Pancreas (tissue), 10 donors: ENCODE results near the gene FLVCR1. TPM values are rescaled to one million over a fixed set of nuclear protein-coding genes. Genes with fewer than 3 reads are reported as not detected.
"Not testable (repeated sequence)": the region's sequence is repeated elsewhere in the genome, so short reads cannot be mapped to it uniquely, and the experiment has no call there.

Source experiments
- ATAC-seq, 4 donors: fragments of 200-7000 bp; cut with Tn5 transposase; one replicate each; pipeline versions ENCODE4 v1.8.0 to v1.9.1; 2020; ENCODE audit warnings: mild to moderate bottlenecking in 4 of 4, moderate library complexity in 4 of 4
- DNase-seq, 6 donors: peaks; one replicate each; pipeline ENCODE4 v3.0.0-alpha.2; 2020
- FAIRE-seq: peaks from 2 replicates; lab custom pipeline; 2012; peaks lifted over from hg19 to GRCh38; lab: Jason Lieb, UNC
- H3K27ac ChIP-seq, 4 donors: fragments of 200-600 bp; sonication (generic); 1 replicate in 3 of 4; 2 replicates in 1 of 4; pipeline versions ENCODE4 v1.5.0 to v1.8.0; 2020
- H3K27me3 ChIP-seq, 4 donors: fragments of 200-600 bp; one replicate each; pipeline ENCODE4 v1.8.0; 2021
- H3K36me3 ChIP-seq, 3 donors: fragments of 200-600 bp; sonication (generic) in 1 of 3; one replicate each; pipeline versions ENCODE4 v1.5.0 to v1.8.0; 2020 to 2021
- H3K4me1 ChIP-seq, 3 donors: fragments of 200-600 bp; one replicate each; pipeline ENCODE4 v1.8.0; 2021
- H3K4me3 ChIP-seq, 4 donors: fragments of 200-600 bp; sonication (generic) in 2 of 4; one replicate each; pipeline versions ENCODE4 v1.5.0 to v1.8.0; 2020 to 2021
- H3K9me3 ChIP-seq, 4 donors: fragments of 200-600 bp; one replicate each; pipeline ENCODE4 v1.8.0; 2021
- WGBS, 2 donors: extraction: QIAGEN DNeasy Blood & Tissue Kit; methylation state at CpG; one replicate each; pipeline ENCODE4 v1.1.7; 2013; 5-methylcytosine and 5-hydroxymethylcytosine counted together
- intact Hi-C, 3 donors: fragments of 100-400 bp; cut with DNase I; formaldehyde crosslinking; loops; one replicate each; pipeline versions ENCODE4 v1.11.1 to v1.14.2; 2022
- polyA plus RNA-seq, 2 donors: library from polyadenylated mRNA; stranded (reverse); fragments of 200-250 nt; gene quantifications; one replicate each; pipeline ENCODE4 v1.2.3, GENCODE V29; 2013
- total RNA-seq, 6 donors: library from RNA; stranded (reverse); fragmentation: NEBNext Ultra II Directional in 4 of 6; extraction: Animal tissue kit (Norgen Biotek cat#: 25700) in 4 of 6; gene quantifications; one replicate each; pipeline versions ENCODE4 v1.2.1 to v1.2.4, GENCODE V29; 2021 to 2023
- TF ChIP-seq, protein P1 (sequence below), 4 donors: fragments of 200-600 bp; sonication (generic) in 3 of 4; IDR thresholded peaks; one replicate each; pipeline versions ENCODE4 v1.5.0 to v1.8.0; 2021; ENCODE audit warnings: antibody characterized with exemption in 4 of 4
- donor health status: healthy with polysubstance abuse.
- donor health status: DM: no; HTN: no; CAD: no; lungs with moderate emphysema.
- donor health status: DM: no; HTN: no; CAD: no.
- donor health status: control.
- donor health status: control.
- donor health status: Bipolar disorder and iron deficiency.
- donor health status: DM: yes; HTN: yes; CAD: no.
- donor health status: DM: no; HTN: no; CAD: no.
- donor health status: DM: no; HTN: no; CAD: no.
- donor health status: DM: yes; HTN: yes; CAD: no.

The FLVCR1 gene
- total and polyA plus RNA-seq, 8 donors = 1.4 to 5.6 (median 3.5) TPM

DNA sequence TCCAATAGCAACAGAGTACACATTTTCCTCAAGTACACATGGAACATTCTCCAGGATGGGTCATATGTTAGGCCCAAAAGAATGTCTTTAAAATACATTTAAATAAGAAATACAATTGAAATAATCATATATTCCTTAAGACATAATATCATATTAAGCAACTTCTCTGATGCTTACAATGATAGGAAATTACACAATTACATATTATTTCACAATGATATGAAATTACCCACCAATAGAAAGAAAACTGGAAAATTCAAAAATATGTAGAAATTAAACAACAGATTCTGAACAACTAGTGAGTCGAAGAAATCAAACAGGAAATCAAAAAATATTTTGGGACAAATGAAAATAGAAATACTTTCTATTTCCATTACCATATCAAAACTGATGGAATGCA, 45.6 kb downstream of the FLVCR1 start:
- DNase-seq = no peak
- H3K4me3 ChIP-seq = no peak overlapping the region
- H3K27me3 ChIP-seq = no peaks in the 10 kb centered on the region
- H3K4me1 ChIP-seq = no peaks in the 10 kb centered on the region
- TF ChIP-seq, protein P1, sequence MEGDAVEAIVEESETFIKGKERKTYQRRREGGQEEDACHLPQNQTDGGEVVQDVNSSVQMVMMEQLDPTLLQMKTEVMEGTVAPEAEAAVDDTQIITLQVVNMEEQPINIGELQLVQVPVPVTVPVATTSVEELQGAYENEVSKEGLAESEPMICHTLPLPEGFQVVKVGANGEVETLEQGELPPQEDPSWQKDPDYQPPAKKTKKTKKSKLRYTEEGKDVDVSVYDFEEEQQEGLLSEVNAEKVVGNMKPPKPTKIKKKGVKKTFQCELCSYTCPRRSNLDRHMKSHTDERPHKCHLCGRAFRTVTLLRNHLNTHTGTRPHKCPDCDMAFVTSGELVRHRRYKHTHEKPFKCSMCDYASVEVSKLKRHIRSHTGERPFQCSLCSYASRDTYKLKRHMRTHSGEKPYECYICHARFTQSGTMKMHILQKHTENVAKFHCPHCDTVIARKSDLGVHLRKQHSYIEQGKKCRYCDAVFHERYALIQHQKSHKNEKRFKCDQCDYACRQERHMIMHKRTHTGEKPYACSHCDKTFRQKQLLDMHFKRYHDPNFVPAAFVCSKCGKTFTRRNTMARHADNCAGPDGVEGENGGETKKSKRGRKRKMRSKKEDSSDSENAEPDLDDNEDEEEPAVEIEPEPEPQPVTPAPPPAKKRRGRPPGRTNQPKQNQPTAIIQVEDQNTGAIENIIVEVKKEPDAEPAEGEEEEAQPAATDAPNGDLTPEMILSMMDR (IDR thresholded peaks at IDR 0.05) = no peak
- H3K36me3 ChIP-seq = peaks cover 0 to 5% (median 0%) of the 10 kb centered on the region in 3 donors
- no peak for ATAC-seq
- WGBS, 2 donors = 92 to 98% methylated on average over 1 of the region's 1 CpG
- peaks cover 0 to 4% (median 0%) of the 10 kb centered on the region in 4 donors for H3K9me3 ChIP-seq
- peak; percentile 39 for FAIRE-seq
- H3K27ac ChIP-seq = no peak overlapping the region
- intact Hi-C loops = no loop called here

GRCh38 chr1:212908071-212908470, 50.0 kb downstream of the FLVCR1 start:
- H3K9me3 ChIP-seq, H3K27me3 ChIP-seq, H3K4me1 ChIP-seq, ATAC-seq, H3K27ac ChIP-seq, H3K36me3 ChIP-seq, DNase-seq, FAIRE-seq, H3K4me3 ChIP-seq, intact Hi-C loops: not testable (repeated sequence)
- WGBS, 2 donors = 47% methylated on average over 12 of the region's 12 CpGs

DNA sequence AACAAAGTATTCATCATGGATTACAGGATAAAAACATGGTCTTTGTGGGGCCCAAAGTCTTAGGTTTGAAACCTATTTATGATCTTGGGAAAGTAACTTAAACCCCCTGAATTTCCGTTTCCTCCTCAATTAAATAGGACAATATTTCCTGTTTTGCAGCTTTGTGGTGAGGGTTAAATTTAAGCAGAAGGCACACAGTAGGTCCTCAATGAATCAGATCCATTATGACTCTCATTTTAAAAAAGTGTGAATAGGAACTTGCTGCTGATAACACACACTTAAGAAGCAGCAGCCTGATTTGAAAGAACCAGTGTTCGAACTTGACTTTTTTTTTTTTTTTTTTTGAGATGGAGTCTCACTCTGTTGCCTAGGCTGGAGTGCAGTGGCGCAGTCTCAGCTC, 50.9 kb downstream of the FLVCR1 start:
- no peaks in the 10 kb centered on the region for H3K27me3 ChIP-seq
- no peaks in the 10 kb centered on the region for H3K9me3 ChIP-seq
- no peaks in the 10 kb centered on the region for H3K36me3 ChIP-seq
- intact Hi-C loops = no loop called here
- ATAC-seq = no peak
- WGBS, 2 donors = 83 to 97% methylated on average over 2 of the region's 3 CpGs
- no peak for DNase-seq
- H3K27ac ChIP-seq = no peak overlapping the region
- TF ChIP-seq, protein P1 (IDR thresholded peaks at IDR 0.05) = no peak
- H3K4me3 ChIP-seq = no peak overlapping the region
- FAIRE-seq = no peak
- H3K4me1 ChIP-seq = no peaks in the 10 kb centered on the region

- 93% methylated on average over 3 of the region's 3 CpGs for WGBS, 2 donors
- H3K27ac ChIP-seq = no peak overlapping the region
Measured at GRCh38 chr1:212909652-212910063, 51.6 kb downstream of the FLVCR1 start.

GRCh38 chr1:212910213-212910612, 52.1 kb downstream of the FLVCR1 start:
- DNase-seq, FAIRE-seq, H3K36me3 ChIP-seq, H3K4me3 ChIP-seq, ATAC-seq, H3K4me1 ChIP-seq, H3K27me3 ChIP-seq, H3K9me3 ChIP-seq, intact Hi-C loops, H3K27ac ChIP-seq: not testable (repeated sequence)
- 69 to 70% methylated on average over 8 of the region's 10 CpGs for WGBS, 2 donors

More at GRCh38 chr1:212909652-212910063, 51.6 kb downstream of the FLVCR1 start:
- TF ChIP-seq, protein P1 (IDR thresholded peaks at IDR 0.05) = no peak
- H3K36me3 ChIP-seq = no peaks in the 10 kb centered on the region
- no peak overlapping the region for H3K4me3 ChIP-seq
- no peaks in the 10 kb centered on the region for H3K27me3 ChIP-seq
- DNase-seq = no peak
- FAIRE-seq = no peak
- intact Hi-C loops = no loop called here
- no peaks in the 10 kb centered on the region for H3K9me3 ChIP-seq
- H3K4me1 ChIP-seq = no peaks in the 10 kb centered on the region
- no peak for ATAC-seq

DNA sequence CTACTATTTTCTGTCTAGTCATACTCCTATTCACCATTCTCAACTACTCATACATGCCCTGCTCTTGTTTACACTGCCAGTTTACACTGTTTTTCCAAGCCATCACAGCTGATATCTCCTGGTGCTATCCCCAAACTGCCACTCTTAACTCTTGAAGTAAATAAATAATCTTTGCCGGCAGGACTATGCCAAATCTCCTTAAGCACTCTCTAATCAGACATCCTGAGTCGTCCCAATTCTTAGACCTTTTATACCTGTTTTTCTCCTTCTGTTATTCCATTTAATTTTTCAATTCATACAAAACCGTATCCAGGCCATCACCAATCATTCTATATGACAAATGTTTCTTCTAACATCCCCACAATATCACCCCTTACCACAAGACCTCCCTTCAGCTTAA, 55.6 kb downstream of the FLVCR1 start:
- intact Hi-C loops = not testable (repeated sequence)

DNA sequence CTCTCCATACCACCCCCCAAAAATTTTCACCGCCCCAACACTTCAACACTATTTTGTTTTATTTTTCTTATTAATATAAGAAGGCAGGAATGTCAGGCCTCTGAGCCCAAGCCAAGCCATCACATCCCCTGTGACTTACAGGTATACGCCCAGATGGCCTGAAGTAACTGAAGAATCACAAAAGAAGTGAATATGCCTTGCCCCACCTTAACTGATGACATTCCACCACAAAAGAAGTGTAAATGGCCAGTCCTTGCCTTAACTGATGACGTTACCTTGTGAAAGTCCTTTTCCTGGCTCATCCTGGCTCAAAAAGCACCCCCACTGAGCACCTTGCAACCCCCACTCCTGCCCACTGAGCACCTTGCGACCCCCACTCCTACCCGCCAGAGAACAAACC, 56.0 kb downstream of the FLVCR1 start:
- H3K4me1 ChIP-seq, H3K4me3 ChIP-seq, H3K27me3 ChIP-seq, H3K36me3 ChIP-seq, H3K9me3 ChIP-seq, ATAC-seq, FAIRE-seq, intact Hi-C loops, H3K27ac ChIP-seq, DNase-seq: not testable (repeated sequence)
- WGBS, 2 donors = 68 to 87% methylated on average over 4 of the region's 5 CpGs

More for the DNA sequence above, 55.6 kb downstream of the FLVCR1 start:
- not testable (repeated sequence) for ATAC-seq, H3K4me3 ChIP-seq, H3K36me3 ChIP-seq, DNase-seq, H3K27ac ChIP-seq, H3K9me3 ChIP-seq, FAIRE-seq, H3K4me1 ChIP-seq, H3K27me3 ChIP-seq
- WGBS, 2 donors = 57 to 58% methylated on average over 2 to 3 of the region's 3 CpGs
